NCI-H345 treated with DMSO at 0.1 percent for 48 hours (cell line): Measurements from ENCODE around the gene HOXA2.

Experiments
- DNase-seq: peaks from one replicate; lab custom pipeline; 2025; ENCODE audit not compliant: unreplicated experiment; lab: John Stamatoyannopoulos, UW

The HOXA2 gene

DNA sequence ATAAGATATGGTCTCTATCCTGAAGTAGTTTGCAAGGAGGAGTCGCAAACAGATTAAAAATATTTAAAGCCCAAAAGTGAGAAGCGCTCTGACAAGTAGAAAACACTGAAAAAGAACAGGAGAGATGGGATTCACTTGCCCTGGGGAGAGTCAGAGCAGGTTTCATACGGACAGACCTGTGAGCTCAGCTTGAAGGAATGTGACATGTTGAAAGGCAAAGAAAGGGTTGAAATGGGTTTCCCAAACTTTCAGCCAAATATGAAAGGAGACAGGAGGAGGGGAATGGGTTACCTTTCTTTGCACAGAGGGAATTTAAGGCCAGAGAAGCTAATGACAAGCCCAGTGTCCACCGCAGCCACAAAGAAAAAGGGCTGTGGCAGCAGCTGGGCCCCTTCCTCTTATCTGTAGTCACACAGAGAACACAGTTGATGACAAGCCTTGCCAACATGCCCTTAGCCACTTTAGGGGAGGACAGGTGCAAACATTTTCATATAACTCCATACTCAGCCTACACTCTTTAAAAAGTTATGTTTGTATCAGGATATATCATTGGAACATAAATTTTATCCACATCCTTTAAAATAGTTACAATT, 21.5 kb downstream of the HOXA2 start:
- no peak for DNase-seq

DNA sequence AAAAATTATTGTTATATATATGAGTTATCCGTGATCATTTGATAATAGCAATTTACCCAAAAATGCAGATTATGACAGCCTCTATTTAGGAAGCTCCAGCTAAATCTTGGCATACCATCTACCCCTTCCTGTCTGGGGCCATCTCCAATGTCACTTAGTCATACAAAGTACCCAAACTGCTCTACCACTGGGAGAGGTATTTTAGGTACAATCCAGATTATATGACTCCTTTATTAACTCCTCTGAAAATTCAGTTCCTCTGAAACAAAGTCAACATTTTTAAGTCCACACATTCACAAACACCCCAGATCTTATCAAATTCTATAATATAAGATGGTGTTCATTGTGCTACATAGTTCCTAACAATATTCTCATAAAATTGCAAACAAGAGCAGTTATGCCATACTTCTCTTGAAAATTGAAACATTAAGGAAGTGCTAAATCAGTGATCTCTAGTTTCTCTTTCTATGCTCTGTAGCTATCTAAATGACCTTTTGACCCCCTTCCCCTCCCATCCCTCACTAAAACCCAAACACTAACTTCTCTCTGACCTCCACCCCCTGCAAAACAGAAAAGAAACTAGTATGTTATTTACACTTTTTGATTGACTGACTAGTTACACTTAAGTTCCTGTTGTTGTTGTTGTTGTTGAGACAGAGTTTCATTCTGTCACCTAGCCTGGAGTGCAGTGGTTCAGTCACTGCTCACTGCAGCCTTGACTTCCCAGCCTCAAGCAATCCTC, 23.1 kb downstream of the HOXA2 start:
- no peak for DNase-seq

DNA sequence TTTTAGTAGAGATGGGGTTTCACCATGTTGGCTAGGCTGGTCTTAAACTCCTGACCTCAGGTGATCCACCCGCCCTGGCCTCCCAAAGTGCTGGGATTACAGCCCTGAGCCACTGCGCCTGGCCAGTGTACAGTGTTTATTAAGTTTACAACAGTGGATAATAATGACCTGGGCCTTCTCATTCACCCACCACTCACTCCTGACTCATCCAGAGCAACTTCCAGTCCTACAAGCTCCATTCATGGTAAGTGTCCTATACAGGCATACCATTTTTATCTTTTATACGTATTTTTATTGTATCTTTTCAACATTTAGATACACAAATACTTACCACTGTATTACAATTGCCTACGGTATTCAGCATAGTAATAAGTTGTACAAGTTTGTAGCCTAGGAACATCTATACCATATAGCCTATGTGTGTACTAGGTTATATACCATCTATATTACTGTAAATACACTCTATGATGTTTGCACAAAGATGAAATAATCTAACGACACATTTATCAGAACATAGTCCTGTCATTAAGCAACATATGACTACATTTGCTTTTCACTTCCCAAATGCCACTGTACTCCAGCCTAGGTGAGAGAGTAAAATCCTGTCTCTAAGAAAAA, 23.8 kb downstream of the HOXA2 start:
- no peak for DNase-seq

DNA sequence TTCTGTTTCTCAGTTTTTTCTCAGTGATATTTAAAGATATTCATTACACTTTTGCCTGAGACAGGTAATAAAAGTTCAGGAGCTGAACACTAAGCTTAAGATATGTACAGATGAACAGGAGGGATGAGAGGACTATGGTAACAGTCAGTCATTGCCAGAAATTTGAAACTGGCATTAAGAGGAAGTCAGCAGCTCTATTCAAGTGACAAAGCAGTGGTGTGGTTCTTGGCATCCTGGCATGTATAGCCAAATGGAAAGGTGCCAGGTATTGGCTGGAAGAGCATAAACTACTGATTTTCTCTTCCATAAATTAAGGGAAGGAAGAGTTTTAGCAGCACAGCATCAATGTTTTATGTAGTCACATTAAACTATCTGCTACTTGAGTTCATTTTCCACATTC, 29.4 kb downstream of the HOXA2 start:
- DNase-seq = no peak

DNA sequence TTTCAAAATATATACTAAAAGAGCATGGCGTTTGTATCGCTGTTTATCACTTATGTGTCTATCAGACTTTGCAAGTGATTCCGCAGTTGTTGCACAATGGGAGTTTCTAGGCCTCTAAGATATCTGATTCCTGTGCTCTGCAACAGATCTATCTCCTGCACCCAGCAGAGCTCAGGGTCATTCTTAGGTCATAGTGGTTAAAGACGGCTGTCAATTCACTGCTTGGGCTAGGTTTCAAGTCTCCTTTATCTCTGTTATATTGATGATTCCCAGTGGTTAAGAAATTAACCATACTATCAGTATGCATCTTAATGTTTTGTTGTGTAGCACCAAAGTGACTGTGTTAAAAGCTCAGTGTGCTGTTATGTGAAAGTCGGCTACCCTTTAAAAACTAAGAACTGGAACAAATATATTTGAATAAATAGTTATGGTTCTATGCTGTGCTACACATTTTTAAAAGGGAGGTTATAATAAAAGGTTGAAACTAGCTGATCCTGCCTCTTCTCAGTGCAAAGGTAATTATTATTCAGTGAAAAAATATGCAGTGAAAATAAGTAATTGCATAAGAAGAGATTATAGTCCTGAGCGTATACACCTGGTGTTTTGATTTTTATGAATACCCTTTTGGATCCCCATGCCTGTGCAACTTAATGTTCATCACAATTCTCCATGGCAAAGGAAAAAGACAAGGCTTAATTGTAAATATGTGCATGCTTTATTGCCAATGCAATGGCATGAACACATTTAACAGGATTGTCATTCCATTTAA, 30.7 kb downstream of the HOXA2 start:
- DNase-seq = no peak

DNA sequence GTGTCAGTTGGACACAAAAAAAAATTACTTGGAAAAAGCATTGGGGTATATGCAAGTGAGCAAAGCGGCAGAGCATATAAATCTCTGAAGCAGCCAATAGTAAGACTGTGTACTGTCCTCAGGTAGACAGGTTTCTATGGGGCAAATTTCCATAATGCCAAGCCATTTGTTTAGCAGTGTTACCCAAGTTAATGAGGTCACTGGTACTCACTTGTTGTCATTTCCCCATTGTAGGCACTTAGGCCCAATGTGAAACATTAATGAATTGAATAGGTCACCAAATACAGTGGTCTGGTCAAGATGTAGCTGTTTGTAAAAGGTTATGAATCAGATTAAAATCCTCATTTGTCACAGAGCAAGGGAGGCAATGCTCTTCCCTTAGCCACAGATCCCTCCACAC, 34.2 kb downstream of the HOXA2 start:
- DNase-seq = no peak

DNA sequence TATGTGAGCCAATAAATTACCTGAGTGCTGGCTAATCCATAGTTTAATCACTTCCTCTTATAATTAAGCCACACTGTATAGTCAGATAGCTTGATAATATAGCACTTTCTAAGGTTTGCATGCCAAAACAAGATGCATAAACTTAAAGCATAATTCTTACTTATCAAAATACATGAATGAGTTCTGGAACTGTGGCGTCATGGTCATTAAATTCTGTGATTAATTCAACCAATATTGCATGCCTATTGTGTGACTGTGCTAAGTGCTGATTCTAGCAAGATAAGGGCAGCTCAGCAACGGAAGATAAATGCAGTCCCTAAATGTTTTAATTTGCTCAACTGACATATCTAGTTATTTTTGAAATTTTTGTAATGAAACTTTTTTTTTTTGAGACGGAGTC, 36.3 kb downstream of the HOXA2 start:
- no peak for DNase-seq

DNA sequence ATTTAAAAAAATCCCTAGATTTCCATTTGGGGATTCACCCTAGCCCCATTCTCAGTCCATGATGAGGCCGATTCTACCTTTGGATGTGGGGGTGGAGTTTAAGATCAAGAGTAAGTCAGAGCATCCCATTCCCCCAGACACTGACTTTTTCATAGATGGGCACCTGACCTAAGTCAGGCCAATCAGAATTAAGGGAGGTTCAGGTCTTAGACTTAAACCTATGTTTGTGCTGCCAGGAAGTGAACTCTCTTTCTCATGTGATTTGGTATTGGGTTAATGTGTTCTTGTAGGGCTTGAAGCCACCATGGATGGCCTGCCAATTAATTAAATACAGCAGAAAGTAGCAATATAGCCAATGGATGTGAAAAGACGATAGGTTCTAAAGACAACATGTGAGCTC, 36.8 kb downstream of the HOXA2 start:
- no peak for DNase-seq

DNA sequence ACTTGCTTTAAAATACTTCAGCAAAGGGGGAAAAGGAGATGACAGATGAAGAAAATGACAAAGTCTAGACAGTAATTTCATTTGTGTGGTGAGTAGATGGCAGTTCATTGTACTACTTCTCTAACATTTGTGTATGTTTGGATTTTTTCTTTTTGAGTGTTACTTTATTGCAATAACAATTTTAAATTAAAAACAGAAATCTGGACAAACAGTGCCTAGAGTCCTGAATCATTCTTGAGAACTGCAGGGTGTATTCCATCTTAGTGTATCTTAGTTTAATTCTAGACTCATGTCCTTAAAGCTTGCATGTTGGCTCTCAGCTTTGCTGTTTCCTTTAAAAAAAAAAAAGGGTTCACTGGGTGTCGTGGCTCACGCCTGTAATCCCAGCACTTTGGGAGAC, 37.8 kb downstream of the HOXA2 start:
- no peak for DNase-seq

DNA sequence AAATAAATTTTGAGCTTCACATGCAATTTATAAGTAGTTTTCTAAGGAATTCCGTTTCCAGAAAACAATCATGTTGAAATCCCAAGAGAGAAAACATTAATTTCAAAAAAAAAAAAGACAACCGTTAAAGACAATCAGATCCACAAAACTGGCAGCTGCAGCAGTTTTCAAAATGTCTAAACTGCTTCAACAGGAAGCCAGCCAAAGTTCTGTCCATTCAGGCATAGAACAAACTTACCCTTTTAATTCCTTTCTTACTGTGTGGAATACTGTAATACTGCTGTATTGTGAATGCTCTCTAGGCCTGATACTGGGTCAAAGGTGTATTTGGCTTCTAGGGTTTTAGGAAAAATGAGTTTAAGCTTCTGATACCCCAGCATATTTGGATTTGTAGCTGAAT, 38.3 kb downstream of the HOXA2 start:
- DNase-seq = no peak

DNA sequence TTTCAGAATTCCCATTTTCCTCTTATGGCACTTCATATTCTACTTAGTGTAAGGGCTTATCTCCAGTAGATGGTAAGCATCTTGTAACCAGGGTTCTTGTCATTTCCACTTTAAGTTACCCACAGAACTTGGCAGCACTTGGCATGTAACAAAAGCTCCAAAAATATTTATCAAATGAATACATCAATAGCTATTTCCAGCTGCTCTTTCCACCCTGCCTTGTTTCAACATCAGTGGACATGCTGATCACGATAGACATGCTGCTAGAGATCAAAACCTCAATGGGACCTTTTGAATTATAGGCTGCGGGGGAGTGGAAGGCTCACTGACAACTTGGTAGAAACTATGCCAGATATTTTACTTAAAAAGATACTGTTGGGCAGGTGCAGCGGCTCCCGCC, 39.5 kb downstream of the HOXA2 start:
- no peak for DNase-seq

DNA sequence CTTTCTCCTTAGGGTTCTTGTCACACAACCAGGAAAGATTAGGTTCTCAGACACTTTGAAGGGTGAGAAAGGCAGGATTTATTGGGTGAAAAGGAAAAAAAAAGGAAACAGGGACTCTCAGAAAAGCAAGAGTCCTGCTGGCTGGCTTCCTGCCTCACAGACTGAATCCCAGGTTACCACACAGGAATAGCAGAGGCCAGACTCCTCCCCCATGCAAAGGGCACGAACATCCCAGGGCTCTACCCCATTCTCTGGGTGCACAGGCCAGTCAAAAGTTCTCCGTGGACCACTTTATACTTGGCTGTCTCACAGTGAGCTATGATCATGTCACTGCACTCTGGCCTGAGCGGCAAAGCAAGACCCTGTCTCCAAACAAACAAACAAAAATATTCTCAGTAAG, 49.3 kb downstream of the HOXA2 start:
- no peak for DNase-seq

DNA sequence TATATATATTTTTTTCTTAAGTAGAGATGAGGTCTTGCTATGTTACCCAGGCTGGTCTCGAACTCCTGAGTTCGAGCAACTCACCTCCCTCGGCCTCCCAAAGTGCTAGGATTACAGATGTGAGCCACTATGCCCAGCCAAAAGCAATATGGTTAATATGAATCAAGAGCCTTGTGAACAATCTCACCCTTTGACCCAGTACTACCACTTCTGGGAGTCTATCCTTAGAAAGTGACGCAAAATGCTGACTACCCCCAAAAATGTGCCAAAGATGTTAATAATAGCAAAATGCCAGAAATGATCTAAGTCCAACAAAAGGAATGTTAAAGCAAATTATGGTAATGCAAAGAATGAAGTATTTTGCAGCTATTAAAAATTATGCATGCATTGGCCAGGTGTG, 51.0 kb downstream of the HOXA2 start:
- DNase-seq = no peak
